WTC11 (cell line): ENCODE results near the gene KCTD4.

Source experiments
- FOXP1 ChIP-seq: sonication (generic); formaldehyde crosslinking; IDR thresholded peaks from 2 replicates; pipeline ENCODE4 v1.8.0; 2022; ENCODE audit warnings: missing genetic modification reagents, mild to moderate bottlenecking, moderate library complexity, borderline replicate concordance
- JUN ChIP-seq: sonication (generic); formaldehyde crosslinking; IDR thresholded peaks from 2 replicates; pipeline ENCODE4 v1.8.0; 2023; ENCODE audit warnings: mild to moderate bottlenecking, missing genetic modification reagents
- NR3C1 ChIP-seq: sonication (generic); formaldehyde crosslinking; conservative IDR thresholded peaks from 2 replicates; pipeline ENCODE4 v1.8.1; 2023; ENCODE audit warnings: low read depth, mild to moderate bottlenecking, missing genetic modification reagents

DNA sequence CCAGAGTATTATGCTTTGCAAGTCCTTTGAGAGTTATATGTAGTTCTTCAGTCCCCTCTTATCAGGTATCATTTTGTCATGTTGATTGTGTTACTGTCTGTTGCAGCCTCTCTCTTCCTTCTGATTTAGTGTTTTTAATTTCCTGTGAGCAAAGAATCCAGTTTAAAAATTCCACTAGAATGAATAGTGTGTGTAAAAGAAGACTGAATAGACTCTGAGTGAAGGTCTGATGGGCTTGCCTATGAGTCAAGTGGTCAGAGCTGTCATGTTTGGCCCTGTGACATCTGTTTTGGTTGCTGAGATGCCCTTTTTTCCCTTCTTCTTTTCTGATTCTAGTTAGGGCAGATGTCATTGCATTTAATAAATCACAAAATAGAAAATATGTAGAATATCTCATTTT, 23.3 kb upstream of the KCTD4 start:
- TF ChIP-seq FOXP1 (CRISPR knock-in tag) (no peak), JUN (CRISPR knock-in tag) (no peak), NR3C1 (CRISPR knock-in tag) (no peak)
